Omental fat pad (tissue), 4 donors: ENCODE measurements around the gene PSIP1. TPM values are rescaled to one million over a fixed set of nuclear protein-coding genes. Genes with fewer than 3 reads are reported as not detected.
A peak's percentile ranks its signal among the peaks of the same experiment; 100 is the strongest.

Experiments
- ATAC-seq: fragments of 150-250 bp; one replicate; pipeline ENCODE4 v1.9.1; 2016; ENCODE audit warnings: mild to moderate bottlenecking, moderate library complexity; ENCODE audit not compliant: low FRiP score
- DNase-seq: peaks from one replicate; pipeline ENCODE4 v3.0.0-alpha.2; 2019; ENCODE audit warnings: low spot score
- total RNA-seq, 4 donors: library from RNA; depleted of rRNA; stranded (reverse); fragments of >200 nt; gene quantifications; one replicate each; pipeline ENCODE4 v1.1.0, GENCODE V29; 2016
- TF ChIP-seq, protein P1 (sequence below), 3 donors: fragments of 450-650 bp; IDR thresholded peaks; one replicate each; pipeline ENCODE4 v1.5.1; 2016 to 2017; ENCODE audit warnings: antibody characterized with exemption in 3 of 3, mild to moderate bottlenecking in 3 of 3, moderate library complexity in 2 of 3

Gene PSIP1
- total RNA-seq, 4 donors from 2014 or later = 18.4 to 59.3 (median 22.6) TPM

DNA sequence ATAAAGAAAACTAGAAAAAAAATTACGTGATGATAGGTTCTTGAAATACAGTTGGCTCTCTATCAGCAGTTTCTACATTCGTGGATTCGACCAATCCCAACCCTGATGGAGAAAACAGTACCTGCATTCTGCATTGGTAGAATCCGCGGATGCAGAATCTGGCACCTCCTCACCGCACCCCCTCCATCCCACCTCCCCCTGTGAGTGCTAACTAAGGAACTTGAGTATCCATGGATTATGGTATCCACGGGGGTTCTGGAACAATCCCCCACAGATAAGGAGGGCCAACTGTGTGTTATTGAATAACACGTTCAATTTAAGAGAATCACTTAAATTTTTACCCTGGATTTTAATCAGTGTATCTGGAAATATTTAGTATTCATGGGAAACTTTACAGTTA, 10.5 kb upstream of the PSIP1 start:
- TF ChIP-seq, protein P1, sequence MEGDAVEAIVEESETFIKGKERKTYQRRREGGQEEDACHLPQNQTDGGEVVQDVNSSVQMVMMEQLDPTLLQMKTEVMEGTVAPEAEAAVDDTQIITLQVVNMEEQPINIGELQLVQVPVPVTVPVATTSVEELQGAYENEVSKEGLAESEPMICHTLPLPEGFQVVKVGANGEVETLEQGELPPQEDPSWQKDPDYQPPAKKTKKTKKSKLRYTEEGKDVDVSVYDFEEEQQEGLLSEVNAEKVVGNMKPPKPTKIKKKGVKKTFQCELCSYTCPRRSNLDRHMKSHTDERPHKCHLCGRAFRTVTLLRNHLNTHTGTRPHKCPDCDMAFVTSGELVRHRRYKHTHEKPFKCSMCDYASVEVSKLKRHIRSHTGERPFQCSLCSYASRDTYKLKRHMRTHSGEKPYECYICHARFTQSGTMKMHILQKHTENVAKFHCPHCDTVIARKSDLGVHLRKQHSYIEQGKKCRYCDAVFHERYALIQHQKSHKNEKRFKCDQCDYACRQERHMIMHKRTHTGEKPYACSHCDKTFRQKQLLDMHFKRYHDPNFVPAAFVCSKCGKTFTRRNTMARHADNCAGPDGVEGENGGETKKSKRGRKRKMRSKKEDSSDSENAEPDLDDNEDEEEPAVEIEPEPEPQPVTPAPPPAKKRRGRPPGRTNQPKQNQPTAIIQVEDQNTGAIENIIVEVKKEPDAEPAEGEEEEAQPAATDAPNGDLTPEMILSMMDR (IDR thresholded peaks at IDR 0.05) = no peak
- DNase-seq (no peak), ATAC-seq (no peak)

DNA sequence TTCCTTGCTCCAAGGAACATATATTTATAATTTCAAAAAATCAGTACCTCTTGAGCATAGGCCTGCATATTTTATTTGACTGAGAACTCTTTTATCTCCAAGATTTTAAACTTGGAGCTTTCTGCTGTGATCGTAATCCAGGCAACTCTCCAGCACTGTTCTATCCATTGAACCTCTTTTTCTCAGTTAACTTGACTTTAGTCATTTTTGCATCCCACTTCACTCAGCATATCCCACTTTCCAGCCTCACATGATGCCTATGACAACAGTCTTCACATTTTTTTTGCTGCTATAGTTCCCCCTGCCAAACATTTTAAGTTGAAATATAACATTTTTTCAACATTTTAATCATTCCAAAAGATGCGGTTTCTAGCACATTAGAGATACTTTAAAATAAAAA, 9.1 kb upstream of the PSIP1 start:
- TF ChIP-seq, protein P1 (IDR thresholded peaks at IDR 0.05) = no peak
- ATAC-seq = no peak
- DNase-seq = no peak

DNA sequence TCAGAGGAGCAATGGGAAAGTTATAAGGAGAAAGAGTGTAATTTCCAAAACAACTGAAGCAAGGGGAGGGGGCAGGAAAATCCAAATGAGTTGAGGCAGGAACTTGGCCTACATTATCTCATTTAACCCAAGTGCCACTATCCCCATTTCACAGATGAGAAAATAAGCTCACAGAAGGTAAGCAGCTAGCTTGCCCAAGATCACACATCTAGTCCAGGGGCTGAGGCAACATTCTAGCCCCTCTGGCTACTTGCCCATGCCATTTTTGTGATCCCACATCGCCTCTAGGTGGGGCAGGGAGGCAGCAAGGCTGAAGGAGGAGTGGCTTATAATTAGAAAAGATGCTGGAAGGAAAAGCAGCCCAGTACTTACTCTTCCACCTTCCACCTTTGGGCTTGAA, 2.6 kb upstream of the PSIP1 start:
- ATAC-seq = no peak
- TF ChIP-seq, protein P1 (IDR thresholded peaks at IDR 0.05) = no peak

DNA sequence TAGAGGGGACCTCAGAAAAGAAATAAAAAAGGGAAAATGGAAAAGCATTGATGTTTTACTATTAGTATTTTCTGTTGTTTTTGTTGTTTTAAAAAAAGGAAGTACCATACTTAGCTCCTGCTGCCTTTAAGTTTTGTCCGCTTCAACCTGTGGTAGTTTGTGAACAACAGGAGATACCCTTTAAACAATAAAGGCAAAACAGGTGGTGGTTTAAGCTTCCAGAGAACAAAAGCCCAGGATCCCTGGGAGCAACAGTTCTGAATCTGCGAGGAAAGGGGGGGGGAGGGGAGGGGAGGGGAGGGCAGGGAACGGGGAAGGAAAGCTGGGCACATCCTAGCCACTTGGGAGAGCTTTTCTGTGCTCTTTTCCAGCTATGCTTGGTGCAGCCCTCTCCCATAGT, 2.1 kb upstream of the PSIP1 start:
- ATAC-seq (no peak), DNase-seq (no peak)
- TF ChIP-seq, protein P1 (IDR thresholded peaks at IDR 0.05) = no peak

More for the DNA sequence above, 2.6 kb upstream of the PSIP1 start:
- no peak for DNase-seq

DNA sequence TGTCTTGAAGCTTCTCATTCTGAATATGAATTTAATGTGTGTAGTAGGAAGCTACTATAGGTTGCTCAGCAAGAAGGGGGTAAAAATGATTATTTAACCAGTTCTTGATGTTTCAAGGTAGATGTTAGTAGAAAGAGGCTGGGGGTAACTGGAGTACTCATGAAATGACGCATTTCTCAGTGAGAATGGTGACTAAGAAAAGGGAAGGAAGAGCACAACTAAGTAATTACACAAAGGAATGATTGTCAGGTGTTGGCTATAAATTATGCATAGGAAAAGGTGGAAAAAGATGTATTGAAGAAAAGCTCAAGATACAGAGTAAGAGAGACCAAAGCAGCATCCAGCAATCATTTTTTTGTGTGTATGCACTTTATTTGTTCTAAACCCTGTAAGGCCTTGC, 1.4 kb upstream of the PSIP1 start:
- DNase-seq (no peak), ATAC-seq (no peak)
- TF ChIP-seq, protein P1 (IDR thresholded peaks at IDR 0.05) = no peak

DNA sequence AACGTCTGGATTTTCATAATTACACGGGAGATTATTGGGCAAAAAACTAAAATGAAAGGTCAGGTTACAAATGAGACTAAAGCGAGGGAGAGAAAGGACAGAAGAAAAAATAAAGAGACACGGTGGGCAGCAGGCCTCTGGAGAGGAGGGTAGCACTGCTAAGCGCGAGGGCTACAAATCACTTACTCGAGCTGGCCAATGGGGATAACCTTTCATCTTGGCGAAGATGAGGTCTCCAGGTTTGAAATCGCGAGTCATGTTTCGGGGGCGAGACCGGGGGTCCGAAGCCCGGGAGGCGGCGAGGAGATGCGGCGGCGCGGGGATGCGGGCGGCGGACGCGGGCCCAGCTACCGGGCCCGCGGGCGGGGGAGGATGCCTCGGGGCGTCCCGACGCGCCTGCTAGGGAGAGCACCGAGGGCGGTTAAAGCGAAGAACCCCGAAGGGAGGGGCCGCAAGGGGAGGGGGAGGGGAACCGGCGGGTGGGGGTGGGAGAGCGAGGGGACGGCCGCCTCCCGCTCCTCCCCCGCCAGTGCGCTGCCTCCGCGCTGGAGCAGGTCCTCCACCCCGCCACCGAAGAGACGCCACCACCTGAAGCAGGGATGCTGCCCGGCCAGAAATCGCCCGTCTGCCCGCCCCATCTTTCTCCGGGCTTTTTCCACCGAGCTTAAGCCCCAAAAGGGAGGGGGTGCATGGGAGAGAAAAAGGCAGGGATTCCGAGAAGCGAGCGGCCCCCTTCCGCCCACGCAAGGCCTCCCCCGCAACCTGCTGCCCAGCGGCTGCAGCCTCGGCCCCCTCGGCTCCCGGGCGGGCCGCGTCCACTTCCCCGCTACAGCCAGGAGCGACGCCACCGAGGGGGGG, 610 bp downstream of the PSIP1 start:
- TF ChIP-seq, protein P1 (IDR thresholded peaks at IDR 0.05) = no peak
- peak; percentile 80 for ATAC-seq
- DNase-seq = no peak

DNA sequence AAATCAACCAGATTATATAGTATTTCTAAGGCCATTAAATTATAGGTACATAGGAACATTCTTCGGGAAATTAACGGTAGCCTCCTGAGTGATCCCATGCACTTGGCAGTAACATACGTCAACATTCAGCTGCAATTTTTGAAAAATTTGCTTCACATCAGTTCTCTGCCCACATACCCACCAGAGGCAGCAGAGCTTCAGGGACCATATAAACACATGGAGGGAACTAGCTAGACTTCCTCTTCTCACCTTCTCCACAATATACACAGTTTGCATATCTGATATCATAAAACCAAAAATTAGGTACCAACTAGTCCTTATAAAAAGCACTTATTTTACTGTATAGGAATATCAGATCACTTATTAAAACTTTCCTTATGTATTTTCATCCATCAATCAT, 4.8 kb downstream of the PSIP1 start:
- ATAC-seq (no peak), DNase-seq (no peak)

More for the DNA sequence above, 4.8 kb downstream of the PSIP1 start:
- TF ChIP-seq, protein P1 (IDR thresholded peaks at IDR 0.05) = no peak
